Measurements from ENCODE around the gene PRIMPOL.
"Not testable (repeated sequence)": the region's sequence is repeated elsewhere in the genome, so short reads cannot be mapped to it uniquely, and the experiment has no call there.

PRIMPOL gene

GRCh38 chr4:184651899-184652298, 2.4 kb downstream of the PRIMPOL start:
- Histone ChIP-seq H3K4me3 (ENCODE audit: low read length) (no peak overlapping the region), H3K36me3 (ENCODE audit: control insufficient read depth, insufficient read depth, low read length) (no peaks in the 10 kb centered on the region), H3K9me3 (ENCODE audit: control insufficient read depth, insufficient read depth, low read length) (no peaks in the 10 kb centered on the region), H3K27me3 (ENCODE audit: control insufficient read depth, insufficient read depth, low read length) (no peaks in the 10 kb centered on the region), H3K4me1 (ENCODE audit: control insufficient read depth, insufficient read depth, low read length) (0 out of 2 replicates have a peak, but pooled peaks cover 2% of the 10 kb centered on the region), H3K27ac (ENCODE audit: low read length) (no peak overlapping the region)
- no peak for DNase-seq (ENCODE audit: low read depth, low spot score)
- WGBS (ENCODE audit: insufficient coverage, insufficient read length), result 100% methylated on average over 2 of the region's 8 CpGs

GRCh38 chr4:184652681-184653080, 3.1 kb downstream of the PRIMPOL start:
- H3K27me3 ChIP-seq (ENCODE audit: control insufficient read depth, insufficient read depth, low read length); H3K36me3 ChIP-seq (ENCODE audit: control insufficient read depth, insufficient read depth, low read length); H3K4me1 ChIP-seq (ENCODE audit: control insufficient read depth, insufficient read depth, low read length); H3K27ac ChIP-seq (ENCODE audit: low read length); H3K9me3 ChIP-seq (ENCODE audit: control insufficient read depth, insufficient read depth, low read length); H3K4me3 ChIP-seq (ENCODE audit: low read length); DNase-seq (ENCODE audit: low read depth, low spot score): not testable (repeated sequence)

- Histone ChIP-seq H3K27ac (ENCODE audit: low read length) (no peak overlapping the region), H3K4me1 (ENCODE audit: control insufficient read depth, insufficient read depth, low read length) (no peaks in the 10 kb centered on the region), H3K9me3 (ENCODE audit: control insufficient read depth, insufficient read depth, low read length) (no peaks in the 10 kb centered on the region), H3K4me3 (ENCODE audit: low read length) (no peak overlapping the region), H3K36me3 (ENCODE audit: control insufficient read depth, insufficient read depth, low read length) (no peaks in the 10 kb centered on the region), H3K27me3 (ENCODE audit: control insufficient read depth, insufficient read depth, low read length) (no peaks in the 10 kb centered on the region)
- no peak for DNase-seq (ENCODE audit: low read depth, low spot score)
- no CpG with 5 or more reads among the region's 2 CpGs for WGBS (ENCODE audit: insufficient coverage, insufficient read length)
These were observed 4.1 kb downstream of the PRIMPOL start for GRCh38 chr4:184653650-184654049.

- no peak for DNase-seq (ENCODE audit: low read depth, low spot score)
- Histone ChIP-seq H3K4me1 (ENCODE audit: control insufficient read depth, insufficient read depth, low read length) (no peaks in the 10 kb centered on the region), H3K27me3 (ENCODE audit: control insufficient read depth, insufficient read depth, low read length) (no peaks in the 10 kb centered on the region), H3K4me3 (ENCODE audit: low read length) (no peak overlapping the region), H3K9me3 (ENCODE audit: control insufficient read depth, insufficient read depth, low read length) (no peaks in the 10 kb centered on the region), H3K36me3 (ENCODE audit: control insufficient read depth, insufficient read depth, low read length) (no peaks in the 10 kb centered on the region), H3K27ac (ENCODE audit: low read length) (no peak overlapping the region)
- no CpG with 5 or more reads among the region's 8 CpGs for WGBS (ENCODE audit: insufficient coverage, insufficient read length)
These were observed 6.6 kb downstream of the PRIMPOL start for GRCh38 chr4:184655889-184656869.

GRCh38 chr4:184657144-184657543, 7.6 kb downstream of the PRIMPOL start:
- H3K27me3 ChIP-seq (ENCODE audit: control insufficient read depth, insufficient read depth, low read length), result no peaks in the 10 kb centered on the region
- H3K36me3 ChIP-seq (ENCODE audit: control insufficient read depth, insufficient read depth, low read length), result no peaks in the 10 kb centered on the region
- H3K4me3 ChIP-seq (ENCODE audit: low read length), result no peak overlapping the region
- WGBS (ENCODE audit: insufficient coverage, insufficient read length), result no CpG with 5 or more reads among the region's 3 CpGs
- H3K27ac ChIP-seq (ENCODE audit: low read length), result no peak overlapping the region
- no peaks in the 10 kb centered on the region for H3K4me1 ChIP-seq (ENCODE audit: control insufficient read depth, insufficient read depth, low read length)
- no peaks in the 10 kb centered on the region for H3K9me3 ChIP-seq (ENCODE audit: control insufficient read depth, insufficient read depth, low read length)
- DNase-seq (ENCODE audit: low read depth, low spot score), result no peak

- not testable (repeated sequence) for H3K9me3 ChIP-seq (ENCODE audit: control insufficient read depth, insufficient read depth, low read length); H3K4me3 ChIP-seq (ENCODE audit: low read length); H3K27me3 ChIP-seq (ENCODE audit: control insufficient read depth, insufficient read depth, low read length); H3K27ac ChIP-seq (ENCODE audit: low read length); DNase-seq (ENCODE audit: low read depth, low spot score); H3K4me1 ChIP-seq (ENCODE audit: control insufficient read depth, insufficient read depth, low read length); H3K36me3 ChIP-seq (ENCODE audit: control insufficient read depth, insufficient read depth, low read length)
- no CpG with 5 or more reads among the region's 9 CpGs for WGBS (ENCODE audit: insufficient coverage, insufficient read length)
These were observed 8.3 kb downstream of the PRIMPOL start for GRCh38 chr4:184657820-184658219.

- Histone ChIP-seq H3K27me3 (ENCODE audit: control insufficient read depth, insufficient read depth, low read length) (no peaks in the 10 kb centered on the region), H3K4me1 (ENCODE audit: control insufficient read depth, insufficient read depth, low read length) (no peaks in the 10 kb centered on the region), H3K9me3 (ENCODE audit: control insufficient read depth, insufficient read depth, low read length) (no peaks in the 10 kb centered on the region), H3K27ac (ENCODE audit: low read length) (no peak overlapping the region), H3K4me3 (ENCODE audit: low read length) (no peak overlapping the region), H3K36me3 (ENCODE audit: control insufficient read depth, insufficient read depth, low read length) (no peaks in the 10 kb centered on the region)
- DNase-seq (ENCODE audit: low read depth, low spot score), result no peak
These were observed 11.4 kb downstream of the PRIMPOL start for GRCh38 chr4:184660978-184661377.

- H3K4me1 ChIP-seq (ENCODE audit: control insufficient read depth, insufficient read depth, low read length), result no peaks in the 10 kb centered on the region
- no CpG with 5 or more reads among the region's 1 CpG for WGBS (ENCODE audit: insufficient coverage, insufficient read length)
- no peaks in the 10 kb centered on the region for H3K9me3 ChIP-seq (ENCODE audit: control insufficient read depth, insufficient read depth, low read length)
- H3K27ac ChIP-seq (ENCODE audit: low read length), result no peak overlapping the region
- DNase-seq (ENCODE audit: low read depth, low spot score), result no peak
- H3K27me3 ChIP-seq (ENCODE audit: control insufficient read depth, insufficient read depth, low read length), result no peaks in the 10 kb centered on the region
- no peak overlapping the region for H3K4me3 ChIP-seq (ENCODE audit: low read length)
- no peaks in the 10 kb centered on the region for H3K36me3 ChIP-seq (ENCODE audit: control insufficient read depth, insufficient read depth, low read length)
These were observed 12.7 kb downstream of the PRIMPOL start for GRCh38 chr4:184662236-184662635.

- H3K27ac ChIP-seq (ENCODE audit: low read length), result no peak overlapping the region
- WGBS (ENCODE audit: insufficient coverage, insufficient read length), result no CpG with 5 or more reads among the region's 6 CpGs
- H3K4me3 ChIP-seq (ENCODE audit: low read length), result no peak overlapping the region
- H3K36me3 ChIP-seq (ENCODE audit: control insufficient read depth, insufficient read depth, low read length), result no peaks in the 10 kb centered on the region
- no peak for DNase-seq (ENCODE audit: low read depth, low spot score)
- no peaks in the 10 kb centered on the region for H3K9me3 ChIP-seq (ENCODE audit: control insufficient read depth, insufficient read depth, low read length)
- no peaks in the 10 kb centered on the region for H3K27me3 ChIP-seq (ENCODE audit: control insufficient read depth, insufficient read depth, low read length)
- H3K4me1 ChIP-seq (ENCODE audit: control insufficient read depth, insufficient read depth, low read length), result no peaks in the 10 kb centered on the region
These were observed 15.1 kb downstream of the PRIMPOL start for GRCh38 chr4:184664445-184665210.

GRCh38 chr4:184666670-184667069, 17.1 kb downstream of the PRIMPOL start:
- Histone ChIP-seq H3K9me3 (ENCODE audit: control insufficient read depth, insufficient read depth, low read length) (no peaks in the 10 kb centered on the region), H3K36me3 (ENCODE audit: control insufficient read depth, insufficient read depth, low read length) (no peaks in the 10 kb centered on the region), H3K4me1 (ENCODE audit: control insufficient read depth, insufficient read depth, low read length) (no peaks in the 10 kb centered on the region), H3K27ac (ENCODE audit: low read length) (no peak overlapping the region), H3K27me3 (ENCODE audit: control insufficient read depth, insufficient read depth, low read length) (no peaks in the 10 kb centered on the region), H3K4me3 (ENCODE audit: low read length) (no peak overlapping the region)
- DNase-seq (ENCODE audit: low read depth, low spot score), result no peak
- WGBS (ENCODE audit: insufficient coverage, insufficient read length), result no CpG with 5 or more reads among the region's 6 CpGs

All from iPS DF 6.9 (cell line).